Adipose tissue (tissue), 3 donors: ENCODE results near the gene ZMIZ1. TPM values are rescaled to one million over a fixed set of nuclear protein-coding genes. Genes with fewer than 3 reads are reported as not detected.

ENCODE experiments used
- H3K27ac ChIP-seq: one replicate; pipeline ENCODE4 v1.5.1; 2013; ENCODE audit warnings: low read depth, low read length
- WGBS, 3 donors: extraction: QIAGEN DNeasy Blood & Tissue Kit; methylation state at CpG; one replicate each; pipeline ENCODE4 v1.1.7; 2013; 5-methylcytosine and 5-hydroxymethylcytosine counted together
- polyA plus RNA-seq, 3 donors: library from polyadenylated mRNA; stranded (reverse); fragments of 200-250 nt; gene quantifications; one replicate each; pipeline ENCODE4 v1.2.3, GENCODE V29; 2013
- donor health status: healthy with polysubstance abuse.
- donor health status: Bipolar disorder and iron deficiency.
- donor health status: healthy.

Gene ZMIZ1
- polyA plus RNA-seq, 3 donors = 17.4 to 37.1 (median 26.1) TPM

GRCh38 chr10:79211616-79212015 is 142.8 kb downstream of the ZMIZ1 start:
- H3K27ac ChIP-seq = no peak overlapping the region
- WGBS, 3 donors = 74 to 91% (median 82%) methylated on average over 13 of the region's 13 CpGs

GRCh38 chr10:79215531-79215930 is 146.8 kb downstream of the ZMIZ1 start:
- no peak overlapping the region for H3K27ac ChIP-seq
- 94 to 97% (median 96%) methylated on average over 5 of the region's 5 CpGs for WGBS, 3 donors

- no peak overlapping the region for H3K27ac ChIP-seq
- WGBS, 3 donors = 92 to 98% (median 95%) methylated on average over 3 of the region's 3 CpGs
Observed at GRCh38 chr10:79219322-79219957, 150.7 kb downstream of the ZMIZ1 start.

- WGBS, 3 donors = 59 to 73% (median 70%) methylated on average over 7 of the region's 7 CpGs
- no peak overlapping the region for H3K27ac ChIP-seq
Observed at GRCh38 chr10:79220307-79220706, 151.5 kb downstream of the ZMIZ1 start.

GRCh38 chr10:79221110-79222051 is 152.6 kb downstream of the ZMIZ1 start:
- 26 to 56% (median 44%) methylated on average over 33 to 38 of the region's 38 CpGs for WGBS, 3 donors
- H3K27ac ChIP-seq = no peak overlapping the region

- 61 to 62% (median 61%) methylated on average over 7 of the region's 7 CpGs for WGBS, 3 donors
- H3K27ac ChIP-seq = no peak overlapping the region
Observed at GRCh38 chr10:79222186-79222585, 153.4 kb downstream of the ZMIZ1 start.

- WGBS, 3 donors = 19 to 46% (median 42%) methylated on average over 22 of the region's 22 CpGs
- no peak overlapping the region for H3K27ac ChIP-seq
Observed at GRCh38 chr10:79223091-79224048, 154.6 kb downstream of the ZMIZ1 start.

GRCh38 chr10:79224263-79224949 is 155.6 kb downstream of the ZMIZ1 start:
- no peak overlapping the region for H3K27ac ChIP-seq
- 78 to 89% (median 83%) methylated on average over 11 of the region's 11 CpGs for WGBS, 3 donors

- 80 to 90% (median 86%) methylated on average over 5 of the region's 5 CpGs for WGBS, 3 donors
- no peak overlapping the region for H3K27ac ChIP-seq
Observed at GRCh38 chr10:79224992-79225391, 156.2 kb downstream of the ZMIZ1 start.

GRCh38 chr10:79226391-79227245 is 157.9 kb downstream of the ZMIZ1 start:
- H3K27ac ChIP-seq = no peak overlapping the region
- WGBS, 3 donors = 84 to 96% (median 93%) methylated on average over 4 of the region's 4 CpGs

- no peak overlapping the region for H3K27ac ChIP-seq
- WGBS, 3 donors = 67 to 83% (median 79%) methylated on average over 5 of the region's 5 CpGs
Observed at GRCh38 chr10:79229071-79229541, 160.3 kb downstream of the ZMIZ1 start.

GRCh38 chr10:79229830-79230327 is 161.1 kb downstream of the ZMIZ1 start:
- 57 to 73% (median 61%) methylated on average over 12 of the region's 12 CpGs for WGBS, 3 donors
- no peak overlapping the region for H3K27ac ChIP-seq

- WGBS, 3 donors = 55 to 77% (median 58%) methylated on average over 16 of the region's 16 CpGs
- H3K27ac ChIP-seq = no peak overlapping the region
Observed at GRCh38 chr10:79230328-79230830, 161.6 kb downstream of the ZMIZ1 start.

- H3K27ac ChIP-seq = no peak overlapping the region
Observed at GRCh38 chr10:79230850-79231249, 162.1 kb downstream of the ZMIZ1 start.

GRCh38 chr10:79231908-79232307 is 163.1 kb downstream of the ZMIZ1 start:
- H3K27ac ChIP-seq = no peak overlapping the region
- 65 to 84% (median 72%) methylated on average over 3 of the region's 3 CpGs for WGBS, 3 donors

More at GRCh38 chr10:79230850-79231249, 162.1 kb downstream of the ZMIZ1 start:
- 95 to 100% (median 97%) methylated on average over 4 of the region's 4 CpGs for WGBS, 3 donors

- H3K27ac ChIP-seq = no peak overlapping the region
- WGBS, 3 donors = 82 to 95% (median 83%) methylated on average over 3 of the region's 3 CpGs
Observed at GRCh38 chr10:79232864-79233263, 164.1 kb downstream of the ZMIZ1 start.
